ENCODE results near the gene ARHGEF7. TPM values are rescaled to one million over a fixed set of nuclear protein-coding genes. Genes with fewer than 3 reads are reported as not detected.

Gene ARHGEF7
- polyA plus RNA-seq, 1 experiment = 32.0 TPM

DNA sequence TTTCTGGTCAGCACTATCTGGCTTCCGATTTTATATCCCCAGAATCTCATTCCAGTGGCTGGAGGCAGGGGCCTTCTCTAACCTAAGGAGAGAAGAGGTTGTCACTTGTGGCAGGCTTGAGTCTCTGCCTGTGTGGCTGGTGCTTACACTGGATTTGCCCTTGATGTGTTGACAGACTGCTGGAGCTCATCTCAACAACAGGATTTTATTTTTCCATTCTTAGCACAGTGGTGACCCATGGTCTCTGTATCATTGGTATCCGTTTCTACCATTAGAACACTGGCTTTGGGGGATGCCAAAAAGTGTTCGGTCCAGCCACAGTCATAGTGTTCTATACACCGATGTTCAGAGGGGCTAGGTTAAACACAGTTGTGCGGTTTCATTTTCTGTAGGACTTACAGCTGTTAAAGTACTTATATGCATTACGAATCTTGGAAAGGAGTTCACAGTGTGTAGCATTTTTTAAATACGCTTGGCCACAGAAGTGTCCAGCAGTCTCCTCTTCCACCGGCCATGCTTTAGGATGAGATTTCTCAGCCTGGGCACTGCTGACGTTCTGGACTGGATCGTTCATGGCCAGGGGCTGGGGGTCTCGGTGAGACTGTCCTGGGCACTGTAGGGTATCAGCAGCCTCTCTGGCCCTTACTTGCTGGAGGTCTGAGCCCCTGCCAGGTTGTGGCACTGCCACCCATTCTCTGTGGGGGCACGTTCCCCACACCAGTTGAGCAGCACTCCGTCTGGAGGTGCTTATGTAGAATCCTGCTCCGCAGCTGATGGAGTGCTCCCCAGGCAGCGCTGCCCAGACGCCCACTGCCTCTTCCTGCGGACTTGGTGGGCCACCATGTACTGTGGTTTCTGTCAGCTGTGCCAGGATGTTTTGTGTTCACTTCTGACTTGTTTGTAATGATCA lies 163.9 kb downstream of the ARHGEF7 start:
- Histone ChIP-seq H3K36me3 (ENCODE audit: control insufficient read depth, insufficient read depth, low read length) (peaks cover 24% of the 10 kb centered on the region), H3K27me3 (ENCODE audit: control insufficient read depth, insufficient read depth, low read length) (no peaks in the 10 kb centered on the region), H3K4me3 (ENCODE audit: low read depth, low read length) (no peak overlapping the region)
- ChIA-PET POLR2A (no interaction called here), CTCF (interaction anchor here (1.5 kb wide), 1 partner anchor 211 kb away, joined by 4 read pairs; no protein-coding TSS in a partner anchor)
- no peak for DNase-seq (ENCODE audit: low read depth)
- TF ChIP-seq, protein P1, sequence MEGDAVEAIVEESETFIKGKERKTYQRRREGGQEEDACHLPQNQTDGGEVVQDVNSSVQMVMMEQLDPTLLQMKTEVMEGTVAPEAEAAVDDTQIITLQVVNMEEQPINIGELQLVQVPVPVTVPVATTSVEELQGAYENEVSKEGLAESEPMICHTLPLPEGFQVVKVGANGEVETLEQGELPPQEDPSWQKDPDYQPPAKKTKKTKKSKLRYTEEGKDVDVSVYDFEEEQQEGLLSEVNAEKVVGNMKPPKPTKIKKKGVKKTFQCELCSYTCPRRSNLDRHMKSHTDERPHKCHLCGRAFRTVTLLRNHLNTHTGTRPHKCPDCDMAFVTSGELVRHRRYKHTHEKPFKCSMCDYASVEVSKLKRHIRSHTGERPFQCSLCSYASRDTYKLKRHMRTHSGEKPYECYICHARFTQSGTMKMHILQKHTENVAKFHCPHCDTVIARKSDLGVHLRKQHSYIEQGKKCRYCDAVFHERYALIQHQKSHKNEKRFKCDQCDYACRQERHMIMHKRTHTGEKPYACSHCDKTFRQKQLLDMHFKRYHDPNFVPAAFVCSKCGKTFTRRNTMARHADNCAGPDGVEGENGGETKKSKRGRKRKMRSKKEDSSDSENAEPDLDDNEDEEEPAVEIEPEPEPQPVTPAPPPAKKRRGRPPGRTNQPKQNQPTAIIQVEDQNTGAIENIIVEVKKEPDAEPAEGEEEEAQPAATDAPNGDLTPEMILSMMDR (IDR thresholded peaks at IDR 0.05; ENCODE audit: insufficient read depth, low read depth, low read length) = no peak

GRCh38 chr13:111280226-111280625 lies 165.1 kb downstream of the ARHGEF7 start:
- peaks cover 29% of the 10 kb centered on the region for H3K36me3 ChIP-seq (ENCODE audit: control insufficient read depth, insufficient read depth, low read length)
- ChIA-PET POLR2A (no interaction called here), CTCF (interaction anchor here (1.9 kb wide), 1 partner anchor 12 kb away, joined by 4 read pairs; no protein-coding TSS in a partner anchor)

GRCh38 chr13:111280681-111281585 lies 165.8 kb downstream of the ARHGEF7 start:
- CTCF ChIA-PET = interaction anchor here (0.6 to 2.6 kb wide), 8 partner anchors 10 to 213 kb away, joined by 3 to 9 read pairs (median 3); no protein-coding TSS in a partner anchor

More at GRCh38 chr13:111280226-111280625, 165.1 kb downstream of the ARHGEF7 start:
- TF ChIP-seq, protein P1 (IDR thresholded peaks at IDR 0.05; ENCODE audit: insufficient read depth, low read depth, low read length) = no peak
- H3K4me3 ChIP-seq (ENCODE audit: low read depth, low read length) = no peak overlapping the region
- no peaks in the 10 kb centered on the region for H3K27me3 ChIP-seq (ENCODE audit: control insufficient read depth, insufficient read depth, low read length)
- DNase-seq (ENCODE audit: low read depth) = no peak

GRCh38 chr13:111281751-111282311 lies 166.7 kb downstream of the ARHGEF7 start:
- TF ChIP-seq, protein P1 (IDR thresholded peaks at IDR 0.05; ENCODE audit: insufficient read depth, low read depth, low read length) = no peak
- Histone ChIP-seq H3K4me3 (ENCODE audit: low read depth, low read length) (no peak overlapping the region), H3K36me3 (ENCODE audit: control insufficient read depth, insufficient read depth, low read length) (peaks cover 37% of the 10 kb centered on the region), H3K27me3 (ENCODE audit: control insufficient read depth, insufficient read depth, low read length) (no peaks in the 10 kb centered on the region)
- DNase-seq (ENCODE audit: low read depth) = peak; percentile 30
- CTCF ChIA-PET = interaction anchor here (0.6 to 2.6 kb wide), 6 partner anchors 9 to 246 kb away, joined by 3 to 9 read pairs (median 4); no protein-coding TSS in a partner anchor
- POLR2A ChIA-PET = no interaction called here

More at GRCh38 chr13:111280681-111281585, 165.8 kb downstream of the ARHGEF7 start:
- H3K4me3 ChIP-seq (ENCODE audit: low read depth, low read length) = no peak overlapping the region
- POLR2A ChIA-PET = no interaction called here
- no peaks in the 10 kb centered on the region for H3K27me3 ChIP-seq (ENCODE audit: control insufficient read depth, insufficient read depth, low read length)
- DNase-seq (ENCODE audit: low read depth) = peak; percentile 26
- TF ChIP-seq, protein P1 (IDR thresholded peaks at IDR 0.05; ENCODE audit: insufficient read depth, low read depth, low read length) = no peak
- H3K36me3 ChIP-seq (ENCODE audit: control insufficient read depth, insufficient read depth, low read length) = peaks cover 30% of the 10 kb centered on the region

Data from BJ (cell line).